MV-4-11 (cell line): ENCODE results near the gene SRGAP2C.
"Not testable (repeated sequence)": the region's sequence is repeated elsewhere in the genome, so short reads cannot be mapped to it uniquely, and the experiment has no call there.

Experiments used
- DNase-seq: peaks from one replicate; lab custom pipeline; 2025; lab: John Stamatoyannopoulos, UW

SRGAP2C gene

DNA sequence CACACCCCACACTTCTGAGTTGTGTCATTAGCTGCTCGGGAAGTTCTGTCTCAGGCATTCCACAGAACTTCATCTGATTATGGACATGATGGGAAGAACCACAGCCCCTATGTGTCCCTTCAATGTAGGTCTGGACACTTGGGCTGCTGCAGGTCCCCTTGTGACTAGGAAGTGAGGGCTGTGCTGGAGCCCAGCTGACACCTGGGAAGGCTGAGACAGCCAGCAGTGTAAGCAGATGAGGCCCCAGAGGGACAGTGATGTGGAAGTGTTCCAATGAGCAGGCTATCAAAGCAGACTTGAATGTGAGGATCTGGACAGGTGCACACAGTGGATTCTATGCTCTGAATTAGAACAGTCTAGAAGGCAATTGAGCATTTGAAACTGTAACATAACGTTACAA, 239.2 kb downstream of the SRGAP2C start:
- not testable (repeated sequence) for DNase-seq

DNA sequence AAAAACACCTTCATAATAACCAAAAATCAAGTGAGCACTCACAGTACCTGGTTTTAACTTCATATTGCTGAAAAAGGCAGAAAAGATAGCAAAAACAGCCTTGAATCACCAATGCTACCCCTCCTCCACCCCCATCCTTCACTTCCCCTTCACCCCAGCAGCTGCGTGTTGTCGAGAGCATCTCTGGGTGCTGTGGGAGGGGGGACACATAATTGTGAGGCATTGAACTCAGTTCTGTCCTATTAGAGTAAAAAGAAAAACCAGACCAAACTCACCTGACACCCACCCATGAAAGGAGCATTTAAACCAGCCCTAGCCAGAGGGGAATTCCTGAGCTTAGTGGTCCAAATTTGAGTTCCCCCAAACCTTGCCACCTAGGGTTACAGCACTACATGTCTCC, 248.7 kb downstream of the SRGAP2C start:
- DNase-seq: not testable (repeated sequence)

- DNase-seq: not testable (repeated sequence)
These were observed 254.1 kb downstream of the SRGAP2C start for GRCh38 chr1:121438862-121439261.

DNA sequence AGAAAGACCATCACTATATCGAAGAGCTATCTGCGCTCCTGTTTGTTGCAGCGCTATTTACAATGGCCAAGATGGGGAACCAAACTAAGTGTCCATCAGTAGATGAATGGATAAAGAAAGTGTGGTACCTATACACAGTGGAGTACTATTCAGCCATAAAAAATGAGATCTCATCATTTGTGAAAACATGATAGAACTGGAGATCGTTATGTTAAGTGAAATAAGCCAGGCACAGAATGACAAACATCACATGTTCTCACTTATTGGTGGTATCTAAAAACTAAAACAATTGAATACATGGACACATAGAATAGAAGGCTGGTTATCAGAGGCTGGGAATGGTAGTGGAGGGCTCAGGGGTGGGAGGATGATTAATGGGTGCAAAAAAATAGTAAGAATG, 256.2 kb downstream of the SRGAP2C start:
- DNase-seq: no peak
